Common myeloid progenitor, CD34-positive (primary cell): Measurements from ENCODE around the gene NEURL1B.

Experiments used
- CTCF ChIA-PET: fragments of 350-600 bp; sonication (Branson Sonifier 250); formaldehyde crosslinking; loops from one replicate; lab custom pipeline; 2021; ENCODE audit warnings: antibody characterized with exemption; lab: Charles Lee
- POLR2A ChIA-PET: fragments of 350-600 bp; sonication (Branson Sonifier 250); formaldehyde crosslinking; loops from one replicate; lab custom pipeline; 2021; ENCODE audit warnings: antibody characterized with exemption; lab: Charles Lee
- DNase-seq, 3 donors: peaks; one replicate each; pipeline versions ENCODE4 v3.0.0 to v3.0.0-alpha.2; 2013
- H3K27ac ChIP-seq, 2 experiments: 1 replicate in 1 of 2; 2 replicates in 1 of 2; pipeline ENCODE4 v1.7.0; 2013; ENCODE audit warnings: inconsistent platforms in 2 of 2, low read length in 2 of 2, mild to moderate bottlenecking in 2 of 2, low read depth in 1 of 2, moderate library complexity in 1 of 2; ENCODE audit not compliant: severe bottlenecking in 2 of 2, insufficient read depth in 1 of 2, poor library complexity in 1 of 2
- H3K27me3 ChIP-seq, 5 experiments: replicated peaks in 2 of 5; 1 replicate in 3 of 5; 2 replicates in 2 of 5; pipeline versions ENCODE4 v1.6.1 to v1.7.0; 2013; ENCODE audit warnings: low read length in 4 of 5, mild to moderate bottlenecking in 2 of 5, moderate library complexity in 2 of 5, inconsistent platforms in 1 of 5; ENCODE audit not compliant: insufficient read depth in 5 of 5, control insufficient read depth in 4 of 5
- H3K36me3 ChIP-seq, 4 experiments: 1 replicate in 2 of 4; 2 replicates in 2 of 4; pipeline versions ENCODE4 v1.6.1 to v1.7.0; 2013; ENCODE audit warnings: low read length in 3 of 4, control low read depth in 1 of 4, mild to moderate bottlenecking in 1 of 4; ENCODE audit not compliant: control insufficient read depth in 4 of 4, insufficient read depth in 4 of 4
- H3K4me1 ChIP-seq, 4 experiments: 1 replicate in 3 of 4; 2 replicates in 1 of 4; pipeline versions ENCODE4 v1.6.1 to v1.7.1; 2013; ENCODE audit warnings: low read length in 3 of 4, mild to moderate bottlenecking in 3 of 4, control low read depth in 1 of 4, inconsistent platforms in 1 of 4, moderate library complexity in 1 of 4; ENCODE audit not compliant: control insufficient read depth in 4 of 4, insufficient read depth in 4 of 4; ENCODE audit errors: control extremely low read depth in 1 of 4
- H3K4me3 ChIP-seq, 7 experiments: 1 replicate in 4 of 7; 2 replicates in 3 of 7; pipeline versions ENCODE4 v1.5.1 to v1.7.0; 2013; ENCODE audit warnings: mild to moderate bottlenecking in 7 of 7, low read length in 6 of 7, moderate library complexity in 6 of 7, inconsistent platforms in 2 of 7, low read depth in 2 of 7, control low read depth in 1 of 7; ENCODE audit not compliant: insufficient read depth in 4 of 7, control insufficient read depth in 1 of 7; ENCODE audit errors: extremely low read depth in 1 of 7
- H3K9me3 ChIP-seq, 5 experiments: 1 replicate in 4 of 5; 2 replicates in 1 of 5; pipeline versions ENCODE4 v1.6.1 to v1.7.1; 2013; ENCODE audit warnings: low read length in 4 of 5, mild to moderate bottlenecking in 2 of 5, inconsistent platforms in 1 of 5, low read depth in 1 of 5, moderate library complexity in 1 of 5; ENCODE audit not compliant: control insufficient read depth in 4 of 5, insufficient read depth in 2 of 5; ENCODE audit errors: control extremely low read depth in 1 of 5
- WGBS: methylation state at CpG from one replicate; pipeline ENCODE4 v1.1.5; 2013; ENCODE audit not compliant: insufficient coverage; 5-methylcytosine and 5-hydroxymethylcytosine counted together

The NEURL1B gene

GRCh38 chr5:172644266-172644665 lies 3.2 kb downstream of the NEURL1B start:
- H3K27me3 ChIP-seq: peaks cover 0 to 6% (median 0%) of the 10 kb centered on the region in 5 experiments
- H3K36me3 ChIP-seq: peaks cover 0 to 14% (median 5%) of the 10 kb centered on the region in 4 experiments
- peak in 2 of 3 donors; percentile 33 to 45 for DNase-seq
- H3K4me3 ChIP-seq: peak overlapping the region in 2 of 7 experiments; percentile 29 to 86
- H3K9me3 ChIP-seq: no peaks in the 10 kb centered on the region
- ChIA-PET POLR2A (no interaction called here), CTCF (interaction anchor here (0.7 to 4.6 kb wide), 11 partner anchors 9 to 774 kb away, joined by 3 to 44 read pairs (median 3); no protein-coding TSS in a partner anchor)
- 31% methylated on average over 5 of the region's 6 CpGs for WGBS
- no peak overlapping the region for H3K27ac ChIP-seq
- H3K4me1 ChIP-seq: peaks cover 0 to 73% (median 44%) of the 10 kb centered on the region in 4 experiments

- Histone ChIP-seq H3K36me3 (peaks cover 0 to 17% (median 5%) of the 10 kb centered on the region in 4 experiments), H3K9me3 (no peaks in the 10 kb centered on the region), H3K4me1 (peaks cover 0 to 74% (median 44%) of the 10 kb centered on the region in 4 experiments), H3K27me3 (peaks cover 0 to 6% (median 0%) of the 10 kb centered on the region in 5 experiments), H3K27ac (no peak overlapping the region), H3K4me3 (peak overlapping the region in 1 of 7 experiments; percentile 8)
- CTCF ChIA-PET: interaction anchor here (0.7 to 4.4 kb wide), 7 partner anchors 8 to 774 kb away, joined by 3 to 44 read pairs (median 3); no protein-coding TSS in a partner anchor
- 94% methylated on average over 3 of the region's 8 CpGs for WGBS
- DNase-seq: no peak
- POLR2A ChIA-PET: no interaction called here
Measured at GRCh38 chr5:172644711-172645110, 3.6 kb downstream of the NEURL1B start.

- H3K27ac ChIP-seq: no peak overlapping the region
- WGBS: 89% methylated on average over 7 of the region's 11 CpGs
- ChIA-PET CTCF (interaction anchor here (1.1 to 1.4 kb wide), 3 partner anchors 13 to 73 kb away, joined by 3 to 5 read pairs (median 4); no protein-coding TSS in a partner anchor), POLR2A (no interaction called here)
- H3K27me3 ChIP-seq: peaks cover 0 to 6% (median 0%) of the 10 kb centered on the region in 5 experiments
- H3K4me1 ChIP-seq: peaks cover 0 to 72% (median 41%) of the 10 kb centered on the region in 4 experiments
- no peak for DNase-seq
- peaks cover 0 to 20% (median 5%) of the 10 kb centered on the region in 4 experiments for H3K36me3 ChIP-seq
- H3K9me3 ChIP-seq: no peaks in the 10 kb centered on the region
- peak overlapping the region in 1 of 7 experiments; percentile 1 for H3K4me3 ChIP-seq
Measured at GRCh38 chr5:172645271-172646055, 4.4 kb downstream of the NEURL1B start.

GRCh38 chr5:172646716-172647285 lies 5.7 kb downstream of the NEURL1B start:
- CTCF ChIA-PET: interaction anchor here (0.6 to 1.2 kb wide), 5 partner anchors 9 to 152 kb away, joined by 3 to 5 read pairs (median 3); no protein-coding TSS in a partner anchor
- POLR2A ChIA-PET: no interaction called here
- Histone ChIP-seq H3K4me3 (no peak overlapping the region), H3K27me3 (peaks cover 0 to 6% (median 0%) of the 10 kb centered on the region in 5 experiments), H3K9me3 (no peaks in the 10 kb centered on the region), H3K27ac (no peak overlapping the region), H3K36me3 (peaks cover 0 to 21% (median 5%) of the 10 kb centered on the region in 4 experiments), H3K4me1 (peaks cover 0 to 64% (median 33%) of the 10 kb centered on the region in 4 experiments)
- DNase-seq: no peak
- WGBS: 93% methylated on average over 9 of the region's 10 CpGs

GRCh38 chr5:172647352-172648012 lies 6.4 kb downstream of the NEURL1B start:
- no peak for DNase-seq
- peaks cover 0 to 2% (median 0%) of the 10 kb centered on the region in 5 experiments for H3K27me3 ChIP-seq
- peaks cover 0 to 58% (median 27%) of the 10 kb centered on the region in 4 experiments for H3K4me1 ChIP-seq
- WGBS: 93% methylated on average over 10 of the region's 11 CpGs
- POLR2A ChIA-PET: no interaction called here
- H3K9me3 ChIP-seq: no peaks in the 10 kb centered on the region
- no peak overlapping the region for H3K27ac ChIP-seq
- H3K36me3 ChIP-seq: peaks cover 0 to 26% (median 7%) of the 10 kb centered on the region in 4 experiments
- CTCF ChIA-PET: interaction anchor here (0.6 to 1.2 kb wide), 3 partner anchors 8 to 44 kb away, joined by 3 to 5 read pairs (median 3); no protein-coding TSS in a partner anchor
- H3K4me3 ChIP-seq: no peak overlapping the region

- DNase-seq: peak in 1 of 3 donors; percentile 21
- CTCF ChIA-PET: no interaction called here
- no peak overlapping the region for H3K27ac ChIP-seq
- peaks cover 0 to 54% (median 24%) of the 10 kb centered on the region in 4 experiments for H3K4me1 ChIP-seq
- peaks cover 0 to 27% (median 7%) of the 10 kb centered on the region in 4 experiments for H3K36me3 ChIP-seq
- H3K9me3 ChIP-seq: no peaks in the 10 kb centered on the region
- H3K27me3 ChIP-seq: no peaks in the 10 kb centered on the region
- H3K4me3 ChIP-seq: no peak overlapping the region
- POLR2A ChIA-PET: no interaction called here
- WGBS: 59% methylated on average over 6 of the region's 7 CpGs
Measured at GRCh38 chr5:172648013-172648381, 6.9 kb downstream of the NEURL1B start.
